Activated T-cell treated with anti-CD3 and anti-CD28 coated beads, Interleukin-2, amount 50 U/mL, for 4 hours (primary cell): ENCODE results near the gene SURF4. TPM values are rescaled to one million over a fixed set of nuclear protein-coding genes. Genes with fewer than 3 reads are reported as not detected.
"Not testable (repeated sequence)": the region's sequence is repeated elsewhere in the genome, so short reads cannot be mapped to it uniquely, and the experiment has no call there.

Experiments
- ATAC-seq, 2 donors: fragments of 200-7000 bp; cut with Tn5 transposase; one replicate each; pipeline ENCODE4 v1.10.0; 2021
- DNase-seq: peaks from one replicate; pipeline ENCODE4 v3.0.0-alpha.2; 2020
- H3K27me3 Mint-ChIP-seq: one replicate; pipeline ENCODE4 v1.8.0; 2021; ENCODE audit warnings: low read depth, mixed read lengths
- H3K36me3 Mint-ChIP-seq: one replicate; pipeline ENCODE4 v1.8.0; 2022; ENCODE audit warnings: mixed read lengths; ENCODE audit not compliant: insufficient read depth
- H3K4me1 Mint-ChIP-seq: one replicate; pipeline ENCODE4 v1.8.0; 2021; ENCODE audit warnings: low read depth, mixed read lengths
- H3K4me3 Mint-ChIP-seq: one replicate; pipeline ENCODE4 v1.8.0; 2021; ENCODE audit warnings: mild to moderate bottlenecking, moderate library complexity, mixed read lengths
- H3K9me3 Mint-ChIP-seq: one replicate; pipeline ENCODE4 v1.8.0; 2021; ENCODE audit warnings: mixed read lengths
- total RNA-seq, 3 donors: library from RNA; stranded (reverse); gene quantifications; one replicate each; pipeline ENCODE4 v1.2.1, GENCODE V29; 2021

SURF4 gene
- total RNA-seq, 3 donors from 2014 or later = 235 to 292 (median 255) TPM

GRCh38 chr9:133389562-133389961 is 13.7 kb upstream of the SURF4 start:
- Mint-ChIP-seq H3K27me3 (peaks cover 5% of the 10 kb centered on the region), H3K9me3 (no peaks in the 10 kb centered on the region), H3K36me3 (no peaks in the 10 kb centered on the region), H3K4me3 (no peak overlapping the region), H3K4me1 (no peaks in the 10 kb centered on the region)
- ATAC-seq (no peak), DNase-seq (no peak)

GRCh38 chr9:133389025-133389557 is 13.2 kb upstream of the SURF4 start:
- ATAC-seq (no peak), DNase-seq (no peak)
- Mint-ChIP-seq H3K4me3 (no peak overlapping the region), H3K27me3 (peaks cover 2% of the 10 kb centered on the region), H3K36me3 (no peaks in the 10 kb centered on the region), H3K9me3 (no peaks in the 10 kb centered on the region), H3K4me1 (no peaks in the 10 kb centered on the region)

- Mint-ChIP-seq H3K4me1 (no peaks in the 10 kb centered on the region), H3K4me3 (no peak overlapping the region), H3K9me3 (no peaks in the 10 kb centered on the region), H3K36me3 (no peaks in the 10 kb centered on the region), H3K27me3 (peaks cover 2% of the 10 kb centered on the region)
- DNase-seq (no peak), ATAC-seq (no peak)
Observed at GRCh38 chr9:133387680-133388079, 11.8 kb upstream of the SURF4 start.

- Mint-ChIP-seq H3K9me3 (no peaks in the 10 kb centered on the region), H3K4me1 (no peaks in the 10 kb centered on the region), H3K4me3 (no peak overlapping the region), H3K36me3 (no peaks in the 10 kb centered on the region), H3K27me3 (peaks cover 2% of the 10 kb centered on the region)
- DNase-seq (no peak), ATAC-seq (no peak)
Observed at GRCh38 chr9:133386338-133386737, 10.5 kb upstream of the SURF4 start.

GRCh38 chr9:133385452-133385851 is 9.6 kb upstream of the SURF4 start:
- Mint-ChIP-seq H3K4me3 (no peak overlapping the region), H3K27me3 (peaks cover 2% of the 10 kb centered on the region), H3K9me3 (no peaks in the 10 kb centered on the region), H3K36me3 (no peaks in the 10 kb centered on the region), H3K4me1 (no peaks in the 10 kb centered on the region)
- DNase-seq (no peak), ATAC-seq (no peak)

- H3K4me1 Mint-ChIP-seq = no peaks in the 10 kb centered on the region
- H3K27me3 Mint-ChIP-seq = peaks cover 2% of the 10 kb centered on the region
- DNase-seq (no peak), ATAC-seq (no peak)
- H3K9me3 Mint-ChIP-seq = no peaks in the 10 kb centered on the region
- no peaks in the 10 kb centered on the region for H3K36me3 Mint-ChIP-seq
- no peak overlapping the region for H3K4me3 Mint-ChIP-seq
Observed at GRCh38 chr9:133384736-133385321, 9.0 kb upstream of the SURF4 start.

- no peak overlapping the region for H3K4me3 Mint-ChIP-seq
- no peaks in the 10 kb centered on the region for H3K36me3 Mint-ChIP-seq
- ATAC-seq (no peak), DNase-seq (no peak)
- H3K4me1 Mint-ChIP-seq = no peaks in the 10 kb centered on the region
- H3K9me3 Mint-ChIP-seq = no peaks in the 10 kb centered on the region
- H3K27me3 Mint-ChIP-seq = no peaks in the 10 kb centered on the region
Observed at GRCh38 chr9:133383438-133383837, 7.6 kb upstream of the SURF4 start.

GRCh38 chr9:133382507-133383141 is 6.8 kb upstream of the SURF4 start:
- ATAC-seq (no peak), DNase-seq (no peak)
- Mint-ChIP-seq H3K27me3 (no peaks in the 10 kb centered on the region), H3K36me3 (no peaks in the 10 kb centered on the region), H3K4me1 (no peaks in the 10 kb centered on the region), H3K4me3 (no peak overlapping the region), H3K9me3 (no peaks in the 10 kb centered on the region)

- no peak overlapping the region for H3K4me3 Mint-ChIP-seq
- no peak for DNase-seq
- peaks cover 4% of the 10 kb centered on the region for H3K4me1 Mint-ChIP-seq
- no peak for ATAC-seq
- H3K36me3 Mint-ChIP-seq = no peaks in the 10 kb centered on the region
- H3K9me3 Mint-ChIP-seq = no peaks in the 10 kb centered on the region
- no peaks in the 10 kb centered on the region for H3K27me3 Mint-ChIP-seq
Observed at GRCh38 chr9:133380734-133381133, 4.9 kb upstream of the SURF4 start.

GRCh38 chr9:133379153-133380086 is 3.6 kb upstream of the SURF4 start:
- DNase-seq (no peak), ATAC-seq (no peak)
- Mint-ChIP-seq H3K4me3 (no peak overlapping the region), H3K9me3 (no peaks in the 10 kb centered on the region), H3K27me3 (no peaks in the 10 kb centered on the region), H3K4me1 (peaks cover 7% of the 10 kb centered on the region), H3K36me3 (peaks cover 5% of the 10 kb centered on the region)

GRCh38 chr9:133378408-133378962 is 2.6 kb upstream of the SURF4 start:
- Mint-ChIP-seq H3K4me1 (peaks cover 12% of the 10 kb centered on the region), H3K9me3 (no peaks in the 10 kb centered on the region), H3K4me3 (no peak overlapping the region), H3K27me3 (no peaks in the 10 kb centered on the region), H3K36me3 (peaks cover 5% of the 10 kb centered on the region)
- ATAC-seq = no peak
- no peak for DNase-seq

GRCh38 chr9:133377721-133378216 is 1.9 kb upstream of the SURF4 start:
- Mint-ChIP-seq H3K9me3 (no peaks in the 10 kb centered on the region), H3K4me1 (peaks cover 20% of the 10 kb centered on the region), H3K4me3 (no peak overlapping the region), H3K36me3 (peaks cover 5% of the 10 kb centered on the region), H3K27me3 (no peaks in the 10 kb centered on the region)
- no peak for ATAC-seq
- DNase-seq = no peak

GRCh38 chr9:133377280-133377679 is 1.4 kb upstream of the SURF4 start:
- not testable (repeated sequence) for H3K27me3 Mint-ChIP-seq, ATAC-seq, H3K9me3 Mint-ChIP-seq, DNase-seq, H3K36me3 Mint-ChIP-seq
- H3K4me1 Mint-ChIP-seq = peaks cover 24% of the 10 kb centered on the region
- peak overlapping the region; percentile 64 for H3K4me3 Mint-ChIP-seq

GRCh38 chr9:133375116-133375723 is 640 bp downstream of the SURF4 start:
- H3K27me3 Mint-ChIP-seq = no peaks in the 10 kb centered on the region
- peak overlapping the region; percentile 98 for H3K4me3 Mint-ChIP-seq
- DNase-seq = no peak
- H3K36me3 Mint-ChIP-seq = peaks cover 21% of the 10 kb centered on the region
- H3K4me1 Mint-ChIP-seq = peaks cover 45% of the 10 kb centered on the region
- no peaks in the 10 kb centered on the region for H3K9me3 Mint-ChIP-seq
- ATAC-seq = peak in 1 of 2 donors; percentile 0
